ENCODE data around the gene SLC39A9.
A peak's percentile ranks its signal among the peaks of the same experiment; 100 is the strongest.

SLC39A9 gene, protein sequence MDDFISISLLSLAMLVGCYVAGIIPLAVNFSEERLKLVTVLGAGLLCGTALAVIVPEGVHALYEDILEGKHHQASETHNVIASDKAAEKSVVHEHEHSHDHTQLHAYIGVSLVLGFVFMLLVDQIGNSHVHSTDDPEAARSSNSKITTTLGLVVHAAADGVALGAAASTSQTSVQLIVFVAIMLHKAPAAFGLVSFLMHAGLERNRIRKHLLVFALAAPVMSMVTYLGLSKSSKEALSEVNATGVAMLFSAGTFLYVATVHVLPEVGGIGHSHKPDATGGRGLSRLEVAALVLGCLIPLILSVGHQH

GRCh38 chr14:69398053-69398817, at the start of gene SLC39A9, which contains the start of gene ERH:
SLC39A9 (plus strand) TSS chr14:69398692; CDS start chr14:69399370, 678 bp downstream.
ERH (minus strand) TSS chr14:69398299; CDS start chr14:69398233, 66 bp downstream.
- TF ChIP-seq, protein P1, sequence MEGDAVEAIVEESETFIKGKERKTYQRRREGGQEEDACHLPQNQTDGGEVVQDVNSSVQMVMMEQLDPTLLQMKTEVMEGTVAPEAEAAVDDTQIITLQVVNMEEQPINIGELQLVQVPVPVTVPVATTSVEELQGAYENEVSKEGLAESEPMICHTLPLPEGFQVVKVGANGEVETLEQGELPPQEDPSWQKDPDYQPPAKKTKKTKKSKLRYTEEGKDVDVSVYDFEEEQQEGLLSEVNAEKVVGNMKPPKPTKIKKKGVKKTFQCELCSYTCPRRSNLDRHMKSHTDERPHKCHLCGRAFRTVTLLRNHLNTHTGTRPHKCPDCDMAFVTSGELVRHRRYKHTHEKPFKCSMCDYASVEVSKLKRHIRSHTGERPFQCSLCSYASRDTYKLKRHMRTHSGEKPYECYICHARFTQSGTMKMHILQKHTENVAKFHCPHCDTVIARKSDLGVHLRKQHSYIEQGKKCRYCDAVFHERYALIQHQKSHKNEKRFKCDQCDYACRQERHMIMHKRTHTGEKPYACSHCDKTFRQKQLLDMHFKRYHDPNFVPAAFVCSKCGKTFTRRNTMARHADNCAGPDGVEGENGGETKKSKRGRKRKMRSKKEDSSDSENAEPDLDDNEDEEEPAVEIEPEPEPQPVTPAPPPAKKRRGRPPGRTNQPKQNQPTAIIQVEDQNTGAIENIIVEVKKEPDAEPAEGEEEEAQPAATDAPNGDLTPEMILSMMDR (IDR thresholded peaks at IDR 0.05; ENCODE audit: low read depth, low read length), result no peak
- peak within 1 kb of the TSS; percentile 93 for H3K4me3 ChIP-seq (ENCODE audit: low read depth, low read length)

GRCh38 chr14:69349091-69349777, 49.3 kb upstream of the SLC39A9 start:
- TF ChIP-seq, protein P1 (IDR thresholded peaks at IDR 0.05; ENCODE audit: low read depth, low read length), result no peak
- no peak overlapping the region for H3K4me3 ChIP-seq (ENCODE audit: low read depth, low read length)

DNA sequence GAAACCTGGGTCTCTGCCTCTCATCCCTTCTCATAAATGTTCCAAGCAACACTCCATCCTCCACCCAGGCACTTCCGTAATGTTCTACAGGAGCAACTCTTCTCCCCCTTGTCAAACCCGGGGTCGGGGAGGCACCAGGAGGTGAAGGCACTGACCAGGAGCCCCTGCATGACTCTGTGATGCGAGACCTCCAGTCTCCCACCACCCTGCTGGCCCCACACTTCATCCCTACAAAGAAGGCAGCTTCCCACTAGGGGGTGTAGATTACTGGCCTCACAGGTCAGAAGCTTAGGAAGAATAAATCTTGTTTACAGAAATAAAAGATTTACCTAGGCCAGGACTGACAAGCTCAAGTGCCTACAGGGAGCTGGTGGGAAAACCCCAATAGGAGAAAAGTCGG, 47.6 kb upstream of the SLC39A9 start:
- H3K4me3 ChIP-seq (ENCODE audit: low read depth, low read length), result no peak overlapping the region
- TF ChIP-seq, protein P1 (IDR thresholded peaks at IDR 0.05; ENCODE audit: low read depth, low read length), result no peak

GRCh38 chr14:69351385-69351784, 47.1 kb upstream of the SLC39A9 start:
- H3K4me3 ChIP-seq (ENCODE audit: low read depth, low read length), result no peak overlapping the region
- TF ChIP-seq, protein P1 (IDR thresholded peaks at IDR 0.05; ENCODE audit: low read depth, low read length), result no peak

- no peak overlapping the region for H3K4me3 ChIP-seq (ENCODE audit: low read depth, low read length)
- TF ChIP-seq, protein P1 (IDR thresholded peaks at IDR 0.05; ENCODE audit: low read depth, low read length), result no peak
Observed at GRCh38 chr14:69351911-69352310, 46.6 kb upstream of the SLC39A9 start.

DNA sequence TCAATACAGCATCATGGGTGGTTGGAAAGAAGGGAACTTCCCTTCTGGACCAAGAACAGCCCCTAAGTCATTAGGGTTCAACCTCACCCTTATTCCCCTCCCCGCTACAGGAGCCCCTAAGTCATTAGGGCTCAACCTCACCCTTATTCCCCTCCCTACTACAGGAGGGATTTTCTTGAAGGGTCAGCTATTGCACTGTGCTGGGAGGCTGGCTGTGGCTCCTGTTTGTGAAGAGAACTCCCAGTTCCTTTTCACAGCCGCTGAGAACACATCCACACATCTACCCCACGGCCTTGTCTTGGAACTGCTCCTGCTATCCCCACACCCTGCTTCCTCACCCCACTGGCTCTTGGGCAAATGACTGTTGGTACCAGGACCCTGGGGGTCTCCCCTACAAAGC, 45.3 kb upstream of the SLC39A9 start:
- TF ChIP-seq, protein P1 (IDR thresholded peaks at IDR 0.05; ENCODE audit: low read depth, low read length), result no peak
- H3K4me3 ChIP-seq (ENCODE audit: low read depth, low read length), result no peak overlapping the region

Measured in WI38 (cell line).